SK-N-DZ (cell line): ENCODE results near the gene FAM118A. TPM values are rescaled to one million over a fixed set of nuclear protein-coding genes. Genes with fewer than 3 reads are reported as not detected.
A peak's percentile ranks its signal among the peaks of the same experiment; 100 is the strongest.
"Not testable (repeated sequence)": the region's sequence is repeated elsewhere in the genome, so short reads cannot be mapped to it uniquely, and the experiment has no call there.

ENCODE experiments used
- DNase-seq: peaks from one replicate; pipeline ENCODE4 v3.0.0-alpha.2; 2015; ENCODE audit warnings: low spot score
- polyA plus RNA-seq, 2 experiments: library from polyadenylated mRNA; depleted of rRNA; stranded (reverse); fragments of >200 nt; gene quantifications; 2 replicates each; pipeline ENCODE4 v1.2.3, GENCODE V29; 2014

The FAM118A gene
- 10.1 and 12.7 TPM in 2 replicates for polyA plus RNA-seq (2014; cell fraction: cytosol; rRNA removed)
- 15.3 and 20.0 TPM in 2 replicates for polyA plus RNA-seq (2014; cell fraction: nucleus; rRNA removed)

DNA sequence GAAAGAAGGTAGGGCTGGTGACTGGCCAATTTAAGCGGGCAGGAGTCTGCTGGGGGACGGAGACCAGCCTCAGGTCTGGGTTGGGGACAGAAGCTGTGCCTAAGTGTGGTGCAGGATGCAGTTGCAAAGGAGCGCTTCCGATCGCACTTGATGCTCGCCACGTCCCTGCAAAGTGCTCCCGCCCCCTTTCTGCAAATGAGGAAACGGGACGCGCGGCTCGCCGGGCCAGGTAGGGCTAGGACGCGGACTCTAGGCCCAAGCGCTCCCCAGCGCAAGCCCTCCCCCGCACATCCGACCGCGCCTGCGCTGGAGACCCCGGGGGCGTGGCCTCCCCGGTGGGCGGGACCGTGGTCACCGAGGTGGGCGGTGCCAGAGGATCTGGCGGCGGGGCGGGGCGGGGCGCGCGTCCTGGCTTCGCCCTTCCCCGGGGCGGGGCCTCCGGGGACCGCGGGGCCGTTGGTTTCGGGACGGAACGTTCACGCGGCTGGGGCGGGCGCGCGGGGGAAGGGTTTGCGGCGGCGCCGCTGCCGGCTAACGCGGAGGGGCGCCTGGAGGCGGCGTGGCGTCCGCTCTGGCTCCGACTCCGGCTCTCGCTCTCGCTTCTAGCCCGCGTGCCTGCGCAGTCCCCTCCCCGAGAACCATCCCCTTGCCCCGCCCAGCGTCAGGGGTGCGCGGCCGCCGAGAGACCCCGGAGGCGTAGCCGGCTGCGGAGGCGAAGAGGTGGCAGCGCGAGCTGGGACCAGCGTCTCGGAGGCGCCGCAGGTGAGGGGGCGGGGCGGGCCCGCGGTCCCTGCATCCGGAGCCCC is at the start of gene FAM118A:
FAM118A (plus strand) TSS at position 513 of the 806 bp plus-strand sequence. CDS start 12,446 bp downstream, outside the sequence.
- peak; percentile 90 for DNase-seq

DNA sequence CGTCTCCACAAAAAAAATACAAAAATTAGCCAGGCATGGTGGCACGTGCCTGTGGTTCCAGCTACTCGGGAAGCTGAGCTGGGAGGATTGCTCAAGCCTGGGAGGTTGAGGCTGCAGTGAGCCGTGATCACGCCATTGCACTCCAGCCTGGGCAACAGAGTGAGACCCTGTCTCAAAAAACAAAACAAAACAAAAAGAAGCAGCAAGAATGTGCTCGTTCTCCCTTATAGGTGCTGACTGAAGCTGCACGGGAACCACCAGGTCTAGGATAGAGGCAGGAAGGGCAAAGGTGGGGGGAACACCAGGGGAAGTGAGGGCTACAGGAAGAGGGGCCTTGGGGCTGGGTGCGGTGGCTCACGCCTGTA is 49.4 kb upstream of the FAM118A start:
- not testable (repeated sequence) for DNase-seq

DNA sequence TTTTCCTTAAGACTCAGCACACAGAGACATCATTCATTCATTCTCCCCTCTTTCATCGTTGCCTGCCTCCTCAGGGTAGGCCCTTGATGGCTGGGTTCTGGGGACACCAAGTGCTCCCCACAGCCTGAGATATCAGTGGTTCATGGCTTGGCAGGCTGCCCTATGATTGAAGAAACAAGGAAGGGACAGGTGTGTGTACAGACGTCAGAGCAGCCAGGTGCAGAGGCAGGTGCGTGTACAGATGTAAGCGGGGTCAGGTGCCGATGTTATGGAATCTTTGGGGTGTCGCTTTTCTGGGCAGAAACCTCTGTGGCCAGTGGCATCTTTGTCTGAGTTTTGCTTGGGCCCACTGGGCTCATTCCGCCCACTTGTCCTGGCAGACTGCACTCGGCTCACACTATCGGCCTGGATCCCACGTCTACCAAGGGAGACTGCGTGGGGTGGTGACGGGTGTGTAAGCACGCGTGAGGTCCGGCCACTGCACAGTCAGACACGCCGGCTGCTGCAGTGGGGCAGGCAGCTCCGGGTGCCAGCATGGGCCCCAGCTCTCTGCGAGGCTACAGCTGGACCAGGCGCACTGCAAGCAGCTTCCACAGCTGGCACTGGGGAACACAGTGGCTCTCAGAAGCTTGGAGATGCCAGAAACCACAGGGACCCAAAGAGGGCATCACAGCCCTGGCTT is 48.2 kb upstream of the FAM118A start:
- DNase-seq: no peak

DNA sequence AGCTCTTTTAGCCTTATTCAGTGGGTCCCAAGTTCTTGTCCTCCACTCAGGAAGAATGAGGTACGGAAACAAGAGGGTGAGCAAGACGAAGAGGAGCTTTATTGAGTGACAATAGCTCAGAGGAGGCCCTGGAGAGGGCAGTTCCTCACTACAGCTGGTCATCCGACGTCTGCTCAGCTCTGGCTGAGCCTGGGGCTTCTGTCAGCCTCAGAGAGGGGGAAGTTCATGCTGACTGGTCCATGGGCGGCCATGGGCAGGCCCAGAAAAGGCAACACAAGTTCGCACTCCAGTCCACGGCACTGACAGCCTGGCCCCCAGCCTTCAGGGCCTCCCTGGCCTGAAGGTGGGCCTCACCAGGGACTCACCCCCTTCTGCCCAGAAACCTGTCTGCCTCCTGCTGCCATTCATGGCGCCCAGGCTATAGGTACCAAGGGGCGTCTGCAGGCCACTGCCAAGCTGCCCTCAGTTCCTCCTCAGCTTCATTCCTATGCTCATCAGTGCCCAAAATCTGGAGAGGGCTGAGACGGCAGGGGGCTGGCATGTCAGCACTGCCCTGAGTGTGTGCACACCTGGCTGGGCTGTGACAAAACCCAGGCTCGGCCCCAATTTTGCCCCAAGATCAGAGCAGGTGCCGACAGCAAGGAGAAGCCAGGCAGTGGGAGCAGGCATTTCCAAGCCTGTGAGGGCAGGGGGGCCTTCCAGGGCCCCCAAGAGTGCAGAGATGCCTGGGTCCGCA is 47.4 kb upstream of the FAM118A start:
- DNase-seq: no peak

DNA sequence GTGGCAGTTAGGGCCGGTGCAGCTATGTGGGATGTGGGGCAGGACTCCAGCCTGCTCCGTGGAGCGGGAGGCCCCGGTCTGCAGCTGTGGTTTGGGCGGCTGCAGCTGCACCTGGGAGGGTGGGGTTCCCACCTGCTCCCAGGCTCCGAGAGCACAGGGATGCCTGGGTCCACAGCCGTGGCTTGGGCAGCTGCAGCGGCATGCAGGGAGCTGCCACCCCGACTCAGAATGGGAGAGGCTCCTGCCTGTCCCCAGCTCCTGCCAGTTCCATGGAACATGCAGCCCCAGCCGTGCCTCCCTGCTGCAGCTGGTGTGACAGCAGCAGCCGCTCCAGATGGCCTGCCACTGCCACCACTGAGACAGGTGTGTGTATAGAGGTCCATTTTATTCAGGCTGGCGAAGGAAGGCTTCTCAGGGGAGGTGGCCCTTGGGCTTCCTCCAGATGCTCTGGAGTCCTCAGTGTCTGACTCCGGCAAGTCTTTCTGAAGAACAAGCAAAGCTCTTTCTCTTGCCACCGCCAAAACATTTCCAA is 46.7 kb upstream of the FAM118A start:
- DNase-seq: no peak

DNA sequence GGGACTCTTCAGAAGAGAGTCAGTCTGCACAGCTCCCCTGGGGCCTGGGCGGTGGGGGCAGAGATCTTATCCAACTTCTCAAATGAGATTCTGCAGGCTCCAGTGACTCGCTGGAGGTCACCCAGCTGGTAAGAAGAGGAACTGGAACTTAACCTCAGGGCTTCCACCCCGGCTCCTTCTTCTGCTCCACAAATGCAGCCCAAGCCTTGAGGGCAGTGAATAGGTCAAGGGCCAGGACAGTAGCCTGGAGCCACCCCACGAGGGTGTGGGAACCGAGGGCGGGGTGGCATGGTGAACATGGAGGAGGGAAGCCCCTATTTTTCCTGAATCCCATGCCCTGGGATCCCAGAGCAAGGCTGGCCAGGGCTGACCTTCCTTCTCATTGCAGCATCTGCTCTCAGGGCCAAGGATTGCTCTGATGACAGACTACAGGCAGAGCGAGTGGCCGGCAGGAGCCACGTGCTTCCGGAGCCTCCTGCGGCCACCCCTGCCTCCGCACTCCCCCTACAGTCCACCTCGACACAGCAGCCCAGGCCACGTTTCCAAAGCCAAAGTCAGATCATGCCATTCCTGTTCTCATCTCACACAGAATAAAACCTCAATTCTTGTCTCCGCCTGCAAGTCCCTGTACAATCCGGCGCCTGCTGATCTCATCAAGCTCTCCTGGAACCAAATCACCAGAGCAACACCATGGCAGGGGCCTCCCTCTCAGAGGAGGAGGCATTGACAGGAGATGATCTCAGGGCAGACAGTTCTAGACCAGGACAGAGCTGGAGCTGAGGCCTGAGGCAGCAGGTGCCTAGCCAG is 46.1 kb upstream of the FAM118A start:
- DNase-seq: peak; percentile 91

DNA sequence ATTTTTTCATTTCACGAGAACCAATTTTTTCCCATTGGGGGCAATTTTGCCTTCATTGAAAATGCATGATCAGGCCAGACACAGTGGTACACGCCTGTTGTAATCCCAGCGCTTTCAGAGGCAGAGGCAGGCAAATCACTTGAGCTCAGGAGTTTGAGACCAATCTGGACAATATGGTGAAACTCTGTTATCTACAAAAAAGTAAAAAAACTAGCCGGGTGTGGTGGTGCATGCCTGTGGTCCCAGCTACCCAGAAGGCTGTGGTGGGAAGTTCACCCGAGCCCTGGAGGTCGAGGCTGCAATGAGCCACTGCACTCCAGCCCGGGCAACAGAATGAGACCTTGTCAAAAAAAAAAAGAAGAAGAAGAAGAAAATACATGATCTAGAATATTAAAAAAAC is 44.2 kb upstream of the FAM118A start:
- no peak for DNase-seq

DNA sequence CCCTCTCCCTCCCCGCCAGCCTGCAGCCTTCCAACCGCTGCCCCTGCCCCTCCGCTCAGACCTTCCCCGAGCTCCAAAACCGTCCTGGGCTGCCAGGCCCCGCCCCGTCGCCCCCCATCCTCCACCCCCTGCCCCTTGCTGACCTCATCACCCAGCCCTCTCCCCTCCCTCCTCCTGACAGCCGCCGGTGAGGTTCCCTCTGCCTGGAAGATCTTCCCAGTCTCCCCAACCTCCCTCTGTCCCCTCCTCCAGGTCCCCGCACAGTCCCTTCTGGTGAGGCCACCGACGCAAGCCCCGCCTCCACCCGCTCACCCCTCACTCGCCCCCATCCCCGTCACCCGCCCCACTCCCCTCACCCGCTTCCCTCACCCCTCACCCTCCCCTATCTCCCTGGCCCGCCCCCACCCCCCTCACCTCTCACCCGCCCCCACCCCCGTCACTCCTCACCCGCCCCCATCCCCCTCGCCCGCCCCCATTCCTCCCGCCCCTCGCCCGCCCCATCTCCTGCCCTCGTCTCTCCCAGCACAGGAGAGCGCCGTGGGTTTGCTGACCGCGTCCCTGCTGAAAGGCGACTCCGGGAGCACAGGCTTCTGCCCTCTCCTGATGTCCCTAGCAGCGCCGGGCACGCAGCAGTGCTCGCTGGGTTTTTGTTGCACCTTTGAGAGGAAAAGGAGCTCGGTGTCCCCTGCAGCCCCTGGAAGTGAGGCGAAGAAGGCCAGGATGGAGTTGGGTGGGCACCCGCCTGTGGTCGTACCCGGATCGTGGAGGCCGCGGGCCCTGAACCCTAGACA is 41.4 kb upstream of the FAM118A start:
- peak; percentile 96 for DNase-seq

DNA sequence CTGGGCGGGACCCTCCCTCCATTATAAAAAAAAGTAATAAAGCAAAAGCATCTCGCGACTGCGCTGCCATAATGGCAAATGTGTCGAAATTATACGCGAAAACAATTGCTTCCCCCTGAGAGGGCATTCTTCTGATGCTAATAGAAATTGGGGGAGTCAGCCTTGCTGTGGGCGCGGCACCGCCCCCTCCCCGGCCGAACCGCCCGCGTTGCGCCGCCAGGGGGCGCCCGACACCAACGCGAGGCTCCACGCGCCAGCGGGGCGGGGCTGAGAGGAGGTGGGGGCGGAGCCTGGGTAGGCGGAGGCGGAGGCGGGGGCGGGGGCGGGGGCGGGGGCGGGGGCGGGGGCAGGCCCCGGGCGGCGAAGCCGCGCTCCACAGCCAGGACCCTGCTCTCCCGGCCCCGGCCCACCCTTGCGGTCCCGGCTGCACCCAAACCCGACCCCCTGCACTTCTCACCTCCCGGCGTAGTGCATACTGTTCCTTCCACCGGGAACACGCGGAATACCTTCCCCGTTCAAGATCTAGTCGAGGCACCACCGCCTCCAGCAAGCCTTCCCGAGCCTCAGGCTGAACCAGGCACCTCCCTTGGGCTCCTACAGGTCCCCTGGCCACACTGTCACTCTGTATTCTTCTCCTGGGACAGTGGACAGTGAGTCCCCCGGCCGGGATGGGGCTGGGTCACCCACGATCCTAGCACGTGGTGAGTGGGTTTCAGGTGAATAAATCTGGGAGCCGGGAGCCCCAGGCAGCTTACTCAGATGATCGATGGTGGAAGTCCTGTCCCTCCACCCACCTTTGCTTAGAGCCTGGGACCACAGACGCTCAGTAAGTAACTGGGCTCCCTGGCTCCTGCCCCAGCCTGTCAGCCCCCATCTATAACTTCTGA is 40.5 kb upstream of the FAM118A start:
- peak; percentile 75 for DNase-seq

DNA sequence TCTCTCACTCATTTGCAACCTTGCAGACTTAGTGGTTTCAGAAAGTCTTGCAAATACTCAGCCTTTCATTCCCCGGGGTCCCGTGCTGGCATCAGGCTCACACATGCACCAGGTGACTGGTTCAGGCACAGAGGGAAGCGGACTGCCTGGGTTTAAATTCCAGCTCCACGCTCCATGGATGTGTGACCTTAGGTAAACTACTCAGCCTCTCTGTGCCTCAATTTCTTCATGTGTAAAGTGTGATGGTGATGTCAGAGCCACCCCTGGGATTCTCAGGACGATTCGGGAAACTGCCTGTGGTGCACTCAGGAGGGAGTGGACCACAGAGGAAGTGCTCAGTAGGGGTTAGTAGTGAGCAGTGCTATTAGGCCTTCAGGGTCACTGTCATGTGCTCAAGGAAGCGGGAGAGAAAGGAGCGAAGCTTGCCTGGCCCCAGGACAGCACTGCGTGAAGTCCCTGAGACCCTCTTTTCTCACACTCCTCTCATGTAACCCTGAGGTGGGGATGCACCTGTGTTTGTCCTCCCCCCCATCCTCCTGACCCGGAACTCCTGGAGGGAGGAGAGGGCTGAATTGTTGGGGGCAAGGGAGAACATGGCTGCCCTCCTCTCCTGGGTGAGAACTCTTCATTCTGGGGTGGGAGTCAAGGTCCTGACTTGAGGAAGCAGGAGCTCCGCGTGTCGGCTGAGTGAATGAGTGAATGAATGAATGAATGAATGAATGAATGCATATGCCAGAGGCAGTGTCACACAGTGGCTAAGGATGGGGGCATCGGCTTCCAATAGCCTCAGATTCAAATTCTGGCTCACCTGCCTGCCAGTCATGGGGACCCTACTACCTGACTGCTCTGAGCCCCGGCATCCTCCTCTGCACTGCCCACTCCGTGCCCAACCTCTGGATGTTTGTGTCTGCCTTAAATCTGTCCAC is 39.4 kb upstream of the FAM118A start:
- DNase-seq: no peak

DNA sequence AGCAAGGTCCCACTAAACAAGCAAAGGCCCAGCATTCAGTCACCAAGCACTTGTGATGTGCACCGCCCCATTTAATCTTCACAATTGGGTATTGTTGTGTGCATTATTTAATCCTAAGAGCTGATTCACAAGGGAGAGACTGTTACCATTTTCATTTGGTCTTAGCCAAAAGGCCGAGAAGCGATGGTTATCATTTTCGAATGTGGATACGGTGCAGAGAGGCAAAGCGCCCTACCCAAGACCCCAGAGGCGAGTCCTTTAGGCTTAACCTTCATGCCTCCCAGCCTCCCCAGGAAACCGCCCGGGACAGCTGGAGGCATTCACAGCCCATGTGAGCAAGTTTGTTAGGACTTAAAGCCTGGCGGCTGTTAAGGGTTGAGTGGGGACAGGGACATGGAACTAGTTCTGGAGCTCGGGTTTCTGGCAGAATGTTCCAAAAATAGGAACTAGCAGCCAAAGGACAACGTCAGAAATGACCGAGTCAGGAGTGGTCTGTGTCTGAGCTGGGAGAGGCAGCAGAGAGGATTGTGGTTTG is 38.0 kb upstream of the FAM118A start:
- no peak for DNase-seq

DNA sequence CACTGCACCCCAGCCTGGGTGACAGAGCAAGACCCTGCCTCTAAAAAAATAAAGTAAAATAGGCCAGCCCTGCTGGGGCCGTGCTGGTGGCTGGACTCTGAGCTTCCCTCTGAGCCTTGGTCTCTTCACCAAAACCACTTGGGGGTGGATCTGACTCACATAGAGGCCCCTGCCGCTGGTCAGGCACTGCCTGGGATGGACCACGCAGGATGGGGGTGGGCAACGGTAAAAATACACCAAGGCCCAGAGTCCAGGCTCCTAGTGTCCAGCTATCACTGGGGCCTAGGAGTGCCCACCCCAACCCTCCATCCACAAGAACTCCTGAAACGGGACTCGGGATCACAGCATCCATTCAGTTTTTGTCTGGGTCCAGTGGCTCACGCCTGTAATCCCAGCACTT is 37.2 kb upstream of the FAM118A start:
- DNase-seq: no peak

DNA sequence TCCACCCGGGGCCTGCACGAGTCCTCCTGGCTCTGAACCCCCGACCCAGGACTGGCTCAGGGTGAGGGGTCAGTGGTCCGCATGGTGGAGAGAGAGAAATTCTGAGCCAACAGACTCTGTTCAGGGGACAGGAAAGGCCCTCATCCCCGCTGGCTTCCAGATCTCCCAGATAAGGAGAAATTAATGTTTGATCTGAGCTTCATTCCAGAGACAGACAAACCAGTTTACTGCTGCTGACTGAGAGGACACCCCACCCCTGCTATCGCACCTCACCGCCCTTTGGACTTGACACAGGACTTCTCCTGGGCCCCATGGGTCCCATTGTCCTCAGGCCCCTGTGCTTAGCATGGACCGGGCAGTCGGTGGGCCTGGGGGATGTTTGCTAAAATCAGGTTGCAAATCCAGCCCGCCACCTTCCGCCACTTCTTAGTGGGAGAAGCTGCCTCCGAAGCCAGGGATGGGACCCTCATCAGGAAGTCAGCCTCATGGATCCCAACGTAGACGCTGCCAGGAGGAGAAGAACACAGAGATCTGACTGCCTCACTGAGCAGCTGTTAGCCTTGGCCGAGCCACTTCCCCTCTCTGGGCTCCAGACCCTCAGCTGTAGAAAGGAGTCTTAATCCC is 36.2 kb upstream of the FAM118A start:
- no peak for DNase-seq

DNA sequence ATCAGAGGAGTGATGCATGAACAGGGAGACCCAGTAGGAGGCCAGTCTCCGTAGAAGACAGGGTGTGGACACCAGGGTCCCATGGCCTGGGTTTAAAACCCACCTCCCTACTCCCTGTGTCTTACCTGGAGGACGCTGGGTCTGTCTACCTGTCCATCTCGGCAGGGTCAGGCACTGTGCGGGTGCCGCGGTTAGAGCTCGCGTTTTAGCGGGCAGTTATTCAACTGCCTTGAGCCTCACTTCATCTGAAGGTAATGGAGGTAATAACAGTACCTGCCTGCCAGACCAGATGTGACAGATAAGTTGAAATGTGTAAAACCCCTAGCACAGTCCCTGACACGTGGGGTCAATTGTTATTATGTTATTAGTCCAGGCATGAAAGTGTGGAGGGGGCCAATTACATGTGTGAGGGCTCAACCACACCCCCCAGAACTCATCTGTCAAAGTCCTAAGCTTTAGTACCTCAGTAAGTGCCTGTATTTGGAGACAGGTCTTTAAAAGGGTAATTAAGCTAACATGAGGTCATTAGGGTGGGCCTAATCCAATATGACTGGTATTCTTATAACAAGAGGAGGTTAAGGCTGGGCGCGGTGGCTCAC is 33.1 kb upstream of the FAM118A start:
- no peak for DNase-seq

DNA sequence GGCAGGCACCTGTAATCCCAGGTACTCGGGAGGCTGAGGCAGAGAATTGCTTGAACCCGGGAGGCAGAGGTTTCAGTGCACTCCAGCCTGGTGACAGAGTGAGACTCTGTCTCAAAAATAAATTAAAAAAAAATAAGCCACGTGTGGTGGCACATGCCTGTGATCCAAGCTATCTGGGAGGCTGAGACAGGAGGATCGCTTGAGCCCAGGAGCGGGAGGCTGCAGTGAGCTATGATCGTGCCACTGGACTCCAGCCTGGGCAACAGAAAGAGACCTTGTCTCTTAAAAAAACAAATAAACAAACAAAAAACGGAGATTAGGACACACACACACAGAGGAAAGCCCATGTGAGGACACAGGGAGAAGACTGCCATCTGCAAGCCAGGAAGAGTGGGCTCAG is 32.0 kb upstream of the FAM118A start:
- not testable (repeated sequence) for DNase-seq

DNA sequence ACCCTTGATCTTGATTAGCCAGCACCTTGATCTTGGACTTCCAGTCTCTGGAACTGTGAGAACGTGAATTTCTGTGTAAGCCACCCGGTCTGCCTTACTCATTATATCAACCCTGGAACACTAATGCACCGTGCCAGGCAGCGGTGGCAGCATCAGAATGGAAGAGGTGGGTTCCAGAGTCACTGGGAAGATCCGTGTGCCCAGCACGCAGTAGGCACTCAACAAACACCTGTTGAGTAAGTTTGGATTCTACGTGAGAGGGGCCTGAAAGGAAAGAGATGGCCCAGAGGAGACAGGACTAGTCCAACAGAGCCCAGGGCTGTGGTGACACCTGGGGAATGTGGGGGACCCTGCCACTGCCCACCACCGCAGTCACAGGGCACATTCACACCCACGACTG is 31.6 kb upstream of the FAM118A start:
- DNase-seq: no peak

DNA sequence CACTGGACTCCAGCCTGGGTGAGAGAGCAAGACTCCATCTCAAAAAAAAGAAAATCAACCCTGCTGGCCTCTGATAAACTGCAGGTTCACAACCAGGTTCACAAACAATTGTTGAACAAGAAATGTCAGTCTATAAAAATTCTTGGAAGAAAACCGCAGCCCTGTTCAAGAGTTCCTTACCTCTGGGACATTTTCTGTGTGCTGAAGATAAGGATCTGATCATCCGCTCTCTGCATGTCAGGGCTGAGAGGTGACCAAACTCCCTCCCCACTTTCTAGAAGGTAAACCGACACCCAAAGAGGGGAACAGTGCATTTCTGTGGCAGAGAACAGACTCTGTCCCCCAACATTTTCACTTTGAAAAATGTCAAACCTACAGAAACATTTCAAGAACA is 29.1 kb upstream of the FAM118A start:
- no peak for DNase-seq
